HG02885 (cell line): Measurements from ENCODE around the gene DNASE2.
"Not testable (repeated sequence)": the region's sequence is repeated elsewhere in the genome, so short reads cannot be mapped to it uniquely, and the experiment has no call there.

Experiments
- ATAC-seq: cut with Tn5 transposase; IDR thresholded peaks from one replicate; pipeline ENCODE4 v1.9.1; 2021; ENCODE audit warnings: mild to moderate bottlenecking; ENCODE audit not compliant: unreplicated experiment, poor library complexity

DNASE2 gene

DNA sequence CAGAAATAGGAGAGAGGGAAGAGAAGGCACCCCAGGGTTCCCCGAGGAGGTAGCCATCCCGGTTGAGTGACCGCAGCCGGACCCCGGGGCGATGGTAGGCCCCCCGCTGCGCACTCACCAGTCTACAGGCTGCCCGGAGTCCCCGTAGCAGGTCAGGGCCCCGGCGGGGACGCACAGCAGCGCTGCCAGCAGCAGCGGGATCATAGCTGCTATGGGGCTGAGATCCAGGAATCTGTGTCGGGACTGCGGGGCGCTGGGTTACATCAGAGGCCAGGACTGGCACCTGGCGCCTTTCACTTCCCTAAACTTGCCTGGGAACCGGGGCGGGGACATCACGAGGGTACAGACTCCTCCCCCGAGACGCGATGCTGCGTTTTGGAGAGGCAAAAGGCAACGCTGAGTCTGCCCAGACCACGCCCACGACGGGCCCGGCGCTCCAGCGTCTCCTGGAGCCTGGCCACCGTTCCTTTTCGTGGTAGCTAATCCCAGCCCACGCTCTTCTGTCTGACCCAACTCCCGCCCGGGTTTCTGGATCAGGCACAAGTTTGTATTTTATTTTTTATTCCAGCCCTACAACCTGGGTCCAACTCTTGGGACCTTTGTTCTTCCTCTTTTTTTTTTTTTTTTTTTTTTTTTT, at the start of gene DNASE2:
DNASE2 (minus strand) TSS at position 278 of the 637 bp plus-strand sequence; CDS start at position 204, 74 bp downstream.
- peak; percentile 78 for ATAC-seq

DNA sequence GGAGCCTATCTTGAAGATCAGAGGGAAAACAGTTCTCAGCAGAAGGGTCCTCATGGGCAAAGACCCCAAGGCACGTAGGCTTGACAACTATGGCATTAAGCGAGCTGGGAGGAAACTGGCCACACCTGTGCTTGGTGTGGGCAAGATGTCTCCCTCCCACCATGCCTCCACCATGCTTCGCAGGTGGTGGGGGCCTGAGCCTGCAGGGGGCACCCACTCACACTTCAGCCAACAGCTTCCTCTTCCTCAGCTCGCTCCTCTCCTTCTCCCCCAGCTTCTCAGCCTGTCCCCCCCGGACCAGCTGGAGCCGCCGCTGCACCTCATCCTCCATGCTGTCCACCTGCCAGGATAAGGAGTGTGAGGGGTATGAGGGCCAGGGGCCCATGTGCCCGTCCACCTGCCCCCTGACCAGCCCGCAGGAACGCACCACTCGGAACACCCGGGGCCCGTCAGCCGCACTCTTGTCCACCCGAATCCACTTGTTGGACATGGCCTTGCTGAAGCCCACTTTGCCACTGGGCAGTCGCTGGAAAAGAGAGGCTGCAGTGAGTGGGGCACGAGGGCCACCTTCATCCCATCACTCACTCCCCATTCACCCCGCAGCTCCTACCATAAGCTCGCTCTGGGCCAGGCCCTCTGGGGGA, 48.9 kb upstream of the DNASE2 start:
- no peak for ATAC-seq

DNA sequence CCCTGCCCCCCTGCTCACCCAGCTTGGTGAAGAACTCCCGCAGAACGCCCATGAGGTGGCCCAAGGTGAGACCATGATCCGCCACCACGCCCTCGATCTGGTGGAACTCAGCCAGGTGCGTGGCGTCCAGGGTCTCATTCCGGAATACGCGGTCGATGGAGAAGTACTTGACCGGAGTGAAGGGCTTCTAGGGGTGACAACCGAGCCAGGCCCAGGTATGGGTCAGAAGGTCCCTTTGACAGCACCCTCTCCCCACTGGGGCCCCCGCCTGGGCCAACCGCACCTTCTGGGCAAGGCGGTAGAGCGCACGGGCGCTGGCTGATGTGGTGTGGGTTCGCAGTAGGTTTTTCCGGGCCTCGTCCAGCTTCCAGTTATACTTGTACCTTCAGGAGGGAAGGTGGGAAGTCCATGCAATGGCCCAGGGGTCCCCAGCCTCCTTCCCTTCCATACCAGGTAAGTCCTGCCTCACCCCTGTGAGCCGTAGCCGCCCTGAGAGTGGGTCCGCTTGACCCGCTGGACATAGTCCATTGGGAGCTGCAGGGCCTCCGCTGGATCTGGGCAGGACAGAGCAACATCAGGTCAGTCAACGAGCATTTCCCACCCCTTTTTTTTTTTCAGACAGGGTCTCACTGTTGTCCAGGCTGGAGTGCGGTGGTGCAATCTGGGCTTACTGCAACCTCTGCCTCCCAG, 43.5 kb upstream of the DNASE2 start:
- ATAC-seq: no peak

DNA sequence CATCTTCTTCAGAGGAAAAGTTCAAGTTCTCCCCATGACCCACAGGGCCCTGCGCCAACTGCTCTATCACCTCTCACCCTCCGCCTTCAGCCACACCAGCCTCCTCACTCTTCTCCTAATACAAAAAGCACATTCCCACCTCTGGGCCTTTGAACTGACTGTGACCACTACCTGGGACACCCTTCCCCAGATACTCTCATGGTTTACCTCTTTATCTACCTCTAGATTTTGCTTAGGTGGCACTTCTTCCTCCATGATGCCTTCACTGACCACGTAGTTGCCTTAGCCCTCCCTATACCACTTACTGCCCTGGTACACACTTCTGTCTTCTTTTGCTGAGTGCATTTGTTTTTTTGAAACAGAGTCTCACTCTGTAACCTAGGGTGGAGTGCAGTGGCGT, 41.7 kb upstream of the DNASE2 start:
- no peak for ATAC-seq

DNA sequence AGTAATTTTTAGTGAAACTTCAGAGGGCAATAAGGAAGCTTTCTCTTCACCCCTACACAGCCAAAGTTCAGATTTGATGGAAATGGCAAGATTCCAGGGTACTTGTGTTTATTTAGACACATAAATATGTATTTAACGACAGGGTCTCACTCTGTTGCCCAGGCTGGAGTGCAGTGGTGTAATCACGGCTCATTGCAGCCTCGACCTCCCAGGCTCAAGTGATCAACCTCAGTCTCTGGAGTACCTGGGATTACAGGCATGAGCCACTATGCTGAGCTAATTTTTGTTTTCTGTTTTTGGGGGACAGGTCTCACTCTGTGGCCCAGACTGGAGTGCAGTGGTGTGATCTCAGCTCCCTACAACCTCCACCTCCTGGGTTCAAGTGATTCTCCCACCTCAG, 39.8 kb upstream of the DNASE2 start:
- ATAC-seq: no peak

GRCh38 chr19:12918253-12918652, 37.0 kb upstream of the DNASE2 start:
- ATAC-seq: no peak

GRCh38 chr19:12915860-12916259, 34.6 kb upstream of the DNASE2 start:
- ATAC-seq: not testable (repeated sequence)

DNA sequence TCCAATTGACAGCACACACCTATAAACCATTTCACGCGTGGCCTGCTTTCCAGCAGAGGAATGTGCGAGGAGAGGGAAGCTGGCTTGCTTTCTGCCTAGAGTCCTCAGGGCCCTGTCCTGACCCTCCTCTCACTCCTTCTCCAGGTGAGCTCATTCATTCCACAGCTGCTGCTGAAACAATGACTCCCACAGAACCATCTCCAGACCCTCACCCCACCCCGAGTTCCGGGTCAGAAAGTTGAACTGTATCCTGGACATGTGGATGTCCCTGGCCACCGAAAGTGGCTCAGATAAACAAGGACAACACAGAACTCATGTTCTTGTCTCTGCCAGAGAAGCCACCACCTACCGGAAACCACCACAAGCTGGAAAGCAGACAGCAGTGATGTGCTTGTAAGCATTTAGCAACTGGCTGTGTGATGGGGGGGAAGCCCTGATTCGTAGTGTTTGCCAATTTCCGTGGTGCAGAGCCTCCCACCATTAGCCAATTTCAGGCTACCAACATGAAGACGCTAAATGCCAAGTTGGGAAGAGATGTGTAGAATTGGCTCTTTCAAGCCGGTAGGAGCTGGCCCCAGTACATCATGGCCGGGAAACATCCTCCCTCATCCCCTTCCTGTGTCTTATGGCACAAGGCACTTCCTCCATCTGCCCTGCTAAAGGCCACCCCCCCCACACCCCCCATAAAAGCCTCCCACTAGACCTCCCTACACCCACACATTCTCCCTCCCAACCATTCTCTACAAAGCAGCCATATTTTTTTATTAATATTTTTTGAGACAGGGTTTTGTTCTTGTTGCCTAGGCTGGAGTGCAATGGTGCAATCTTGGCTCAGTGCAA, 32.8 kb upstream of the DNASE2 start:
- ATAC-seq: no peak

- no peak for ATAC-seq
These were observed 31.8 kb upstream of the DNASE2 start for GRCh38 chr19:12913011-12913561.

GRCh38 chr19:12912571-12912970, 31.3 kb upstream of the DNASE2 start:
- no peak for ATAC-seq

DNA sequence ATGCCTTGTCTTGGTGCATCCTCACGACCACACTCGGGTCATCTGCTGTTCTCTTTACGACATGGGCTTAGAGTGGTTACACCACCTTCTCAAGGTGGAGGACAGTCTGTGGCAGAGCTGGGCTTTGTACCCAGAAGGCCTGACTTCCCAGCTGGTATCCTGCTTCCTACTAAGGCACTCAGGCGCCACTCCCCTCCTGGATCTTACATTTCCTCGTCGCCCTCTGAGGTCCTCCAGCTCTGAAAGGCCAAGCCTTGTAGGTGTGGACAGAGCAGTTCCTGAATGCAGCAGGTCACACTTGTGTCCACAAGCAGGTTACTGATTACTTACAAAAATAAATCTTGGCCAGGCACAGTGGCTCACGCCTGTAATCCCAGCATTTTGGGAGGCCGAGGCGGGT, 25.9 kb upstream of the DNASE2 start:
- ATAC-seq: no peak

DNA sequence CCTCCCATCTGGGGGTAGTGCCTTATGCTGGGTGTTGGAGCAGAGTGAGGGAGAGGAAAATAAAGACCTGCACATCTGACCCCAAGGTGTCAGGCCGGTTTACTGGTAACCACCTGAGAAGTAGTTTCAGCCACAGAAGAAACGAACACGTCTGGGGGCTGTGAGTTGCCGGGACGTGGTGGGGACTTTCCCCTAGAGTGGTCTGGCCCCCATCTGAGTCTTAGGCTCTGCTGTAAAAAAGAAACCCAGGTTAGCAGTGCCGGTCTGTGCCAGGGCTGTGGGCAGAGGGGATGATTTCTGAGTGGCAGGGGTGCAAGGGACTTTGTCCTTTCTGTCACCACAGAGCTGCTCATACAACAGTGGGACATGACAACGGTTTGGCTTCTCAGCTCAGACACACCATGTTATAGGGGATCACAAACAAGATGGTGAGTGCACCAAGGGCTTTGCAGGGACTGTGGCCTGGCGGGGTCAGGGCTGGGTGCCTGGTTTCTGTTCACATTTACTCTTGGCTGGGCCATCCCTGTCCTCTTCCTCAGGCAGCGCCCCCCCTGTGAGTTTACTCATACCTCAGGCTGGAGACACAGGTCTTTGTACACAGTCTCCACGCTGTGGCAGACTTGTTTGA, 18.8 kb upstream of the DNASE2 start:
- no peak for ATAC-seq

DNA sequence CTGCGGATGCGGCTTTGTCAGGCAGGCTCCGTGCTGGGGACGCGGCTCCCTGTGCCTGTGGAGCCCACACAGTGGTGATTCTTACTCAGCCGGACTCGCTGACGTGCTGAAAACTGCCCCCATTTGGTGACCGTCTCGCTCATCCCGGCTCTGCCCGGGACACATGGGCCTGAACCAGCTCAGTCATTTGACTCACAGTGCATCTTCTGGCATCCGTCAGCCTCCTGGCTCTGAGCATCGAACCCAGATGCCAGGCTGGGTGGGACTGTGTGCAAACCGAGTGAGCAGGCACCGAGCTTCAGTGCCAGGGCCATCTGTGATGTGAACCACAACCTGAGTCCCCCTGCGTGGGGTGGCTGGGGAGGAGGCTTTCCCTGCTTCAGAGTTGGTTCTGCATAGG, 15.2 kb upstream of the DNASE2 start:
- ATAC-seq: no peak

DNA sequence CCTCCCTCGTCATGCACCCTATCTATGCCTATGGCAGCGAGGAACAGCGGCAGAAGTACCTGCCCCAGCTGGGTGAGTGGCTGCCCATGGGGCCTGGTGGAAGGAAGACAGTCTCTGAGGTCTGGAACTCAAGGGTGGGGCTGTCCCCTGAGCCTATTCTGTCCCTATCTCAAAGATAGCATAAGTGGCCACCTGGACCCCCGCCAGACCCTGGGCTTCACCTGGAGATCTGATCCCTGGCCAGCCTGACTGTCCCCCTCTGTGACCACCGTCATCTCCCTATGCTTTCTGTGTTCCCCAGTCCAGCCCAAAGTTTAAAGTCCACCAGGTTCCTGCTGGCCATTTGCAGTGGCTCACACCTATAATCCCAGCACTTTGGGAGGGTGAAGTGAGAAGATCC, 12.3 kb upstream of the DNASE2 start:
- ATAC-seq: no peak

GRCh38 chr19:12891553-12892021, 10.3 kb upstream of the DNASE2 start:
- ATAC-seq: no peak

GRCh38 chr19:12890787-12891552, 9.7 kb upstream of the DNASE2 start, which contains the start of gene GCDH:
TSS of gene GCDH (plus strand) at chr19:12891160. CDS start at chr19:12891305, 145 bp downstream.
- peak; percentile 93 for ATAC-seq

GRCh38 chr19:12890299-12890786, 9.1 kb upstream of the DNASE2 start:
- ATAC-seq: not testable (repeated sequence)

DNA sequence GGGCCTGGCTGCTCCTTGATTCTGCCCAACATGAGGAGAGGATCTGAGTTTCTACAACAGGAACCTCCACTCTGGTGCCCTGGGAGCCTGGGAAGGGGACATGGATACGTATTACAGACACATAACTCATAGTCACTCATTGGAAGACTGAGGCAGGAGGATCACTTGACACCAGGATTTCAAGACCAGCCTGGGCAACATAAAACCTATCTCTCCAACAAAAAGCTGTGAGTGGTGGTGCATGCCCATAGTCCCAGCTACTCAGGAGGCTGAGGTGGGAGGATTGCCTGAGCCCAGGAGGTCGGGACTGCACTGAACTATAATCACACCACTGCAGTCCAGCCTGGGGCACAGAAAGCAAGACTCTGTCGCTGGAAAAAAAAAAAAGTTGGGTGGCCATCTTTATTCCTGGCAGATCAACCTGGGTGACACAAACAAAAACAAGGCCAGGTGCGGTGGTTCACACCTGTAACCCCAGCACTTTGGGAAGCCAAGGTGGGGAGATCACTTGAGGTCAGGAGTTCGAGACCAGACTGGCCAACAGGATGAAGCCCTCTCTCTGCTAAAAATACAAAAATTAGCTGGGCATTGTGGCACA, 6.9 kb upstream of the DNASE2 start:
- no peak for ATAC-seq
